Liver (tissue), 3 donors: ENCODE results near the gene FGFRL1.

Experiments
- ATF3 ChIP-seq: IDR thresholded peaks from 2 replicates; pipeline ENCODE4 v1.6.1; 2016; ENCODE audit warnings: antibody characterized with exemption
- CTCF ChIP-seq: fragments of 150-350 bp; IDR thresholded peaks from 2 replicates; pipeline ENCODE4 v1.5.1; 2017; ENCODE audit warnings: improper control_type of control experiment, low read depth, low read length; ENCODE audit not compliant: missing input control
- EGR1 ChIP-seq, 2 donors: IDR thresholded peaks; 2 replicates each; pipeline ENCODE4 v1.6.1; 2016 to 2018; ENCODE audit warnings: antibody characterized with exemption in 2 of 2, low read depth in 2 of 2
- FOXA1 ChIP-seq: IDR thresholded peaks from 2 replicates; pipeline ENCODE4 v1.6.1; 2016; ENCODE audit warnings: antibody characterized with exemption
- GABPA ChIP-seq, 2 donors: IDR thresholded peaks in 1 of 2; conservative IDR thresholded peaks in 1 of 2; 2 replicates each; pipeline ENCODE4 v1.6.1; 2016; ENCODE audit warnings: antibody characterized with exemption in 2 of 2, mild to moderate bottlenecking in 1 of 2, moderate library complexity in 1 of 2
- JUND ChIP-seq, 2 donors: IDR thresholded peaks; 2 replicates each; pipeline ENCODE4 v1.6.1; 2016; ENCODE audit warnings: antibody characterized with exemption in 2 of 2
- MAX ChIP-seq: IDR thresholded peaks from 2 replicates; pipeline ENCODE4 v1.6.1; 2016; ENCODE audit warnings: antibody characterized with exemption
- NR2F2 ChIP-seq: IDR thresholded peaks from 2 replicates; pipeline ENCODE4 v1.6.1; 2016; ENCODE audit warnings: antibody characterized with exemption
- RAD21 ChIP-seq, 2 donors: IDR thresholded peaks; 2 replicates each; pipeline ENCODE4 v1.6.1; 2016; ENCODE audit warnings: antibody characterized with exemption in 2 of 2, mild to moderate bottlenecking in 2 of 2
- REST ChIP-seq: IDR thresholded peaks from 2 replicates; pipeline ENCODE4 v1.6.1; 2016; ENCODE audit warnings: antibody characterized with exemption, mild to moderate bottlenecking
- RXRA ChIP-seq, 2 donors: IDR thresholded peaks; 2 replicates each; pipeline ENCODE4 v1.6.1; 2017 to 2018; ENCODE audit warnings: antibody characterized with exemption in 2 of 2, mild to moderate bottlenecking in 1 of 2
- SP1 ChIP-seq: IDR thresholded peaks from 2 replicates; pipeline ENCODE4 v1.6.1; 2018; ENCODE audit warnings: antibody characterized with exemption, mild to moderate bottlenecking
- YY1 ChIP-seq: IDR thresholded peaks from 2 replicates; pipeline ENCODE4 v1.6.1; 2016; ENCODE audit warnings: antibody characterized with exemption, mild to moderate bottlenecking
- donor health status: healthy.
- donor health status: healthy.

- no peak for TF ChIP-seq CTCF
- TF ChIP-seq GABPA (IDR thresholded peaks at IDR 0.05 in 1 of 2, conservative IDR thresholded peaks at IDR 0.05 in 1 of 2) = no peak
- TF ChIP-seq JUND (IDR thresholded peaks at IDR 0.05) = no peak
- no peak for TF ChIP-seq RAD21 (IDR thresholded peaks at IDR 0.05)
- no peak for TF ChIP-seq YY1
- no peak for TF ChIP-seq SP1
- TF ChIP-seq REST = no peak
- no peak for TF ChIP-seq RXRA (IDR thresholded peaks at IDR 0.05)
- TF ChIP-seq NR2F2 = no peak
- no peak for TF ChIP-seq FOXA1
- no peak for TF ChIP-seq MAX
- TF ChIP-seq EGR1 (IDR thresholded peaks at IDR 0.05; ENCODE audit: low read depth in 2 of 2) = no peak
- no peak for TF ChIP-seq ATF3
These were observed 45.4 kb downstream of the FGFRL1 start for GRCh38 chr4:1056671-1057402.
